NT2/D1 (cell line): ENCODE results near the gene CEMIP2.

Experiments
- SUZ12 ChIP-seq: IDR thresholded peaks from 2 replicates; pipeline ENCODE4 v1.6.1; 2011; ENCODE audit not compliant: insufficient read length, insufficient read depth; ENCODE audit errors: extremely low read depth
- YY1 ChIP-seq: IDR thresholded peaks from 2 replicates; pipeline ENCODE4 v1.6.1; 2011; ENCODE audit not compliant: insufficient read length, insufficient read depth
- ZNF274 ChIP-seq: IDR thresholded peaks from 2 replicates; pipeline ENCODE4 v1.6.1; 2011; ENCODE audit warnings: mild to moderate bottlenecking, low read depth, low read length

GRCh38 chr9:71719088-71719487 is 49.2 kb downstream of the CEMIP2 start:
- TF ChIP-seq ZNF274 (no peak), YY1 (no peak), SUZ12 (no peak)
